Esophagus muscularis mucosa (tissue), 4 donors: ENCODE measurements around the gene KAZN. TPM values are rescaled to one million over a fixed set of nuclear protein-coding genes. Genes with fewer than 3 reads are reported as not detected.

Experiments used
- DNase-seq: peaks from one replicate; pipeline ENCODE4 v3.0.0-alpha.2; 2017; ENCODE audit errors: extremely low spot score
- H3K27ac ChIP-seq, 4 donors: fragments of 200-600 bp; sonication (generic); replicated peaks in 1 of 4; 1 replicate in 3 of 4; 2 replicates in 1 of 4; pipeline ENCODE4 v1.5.1; 2016 to 2019; ENCODE audit warnings: mild to moderate bottlenecking in 1 of 4
- H3K27me3 ChIP-seq, 4 donors: fragments of 200-600 bp; sonication (generic); one replicate each; pipeline versions ENCODE4 v1.5.1 to v1.6.0; 2016 to 2019
- H3K36me3 ChIP-seq, 4 donors: fragments of 200-600 bp; sonication (generic); one replicate each; pipeline ENCODE4 v1.5.1; 2016 to 2019
- H3K4me1 ChIP-seq, 4 donors: fragments of 200-600 bp; sonication (generic); one replicate each; pipeline ENCODE4 v1.5.1; 2016 to 2019
- H3K4me3 ChIP-seq, 4 donors: fragments of 200-600 bp; sonication (generic); 1 replicate in 2 of 4; 2 replicates in 2 of 4; pipeline ENCODE4 v1.5.1; 2016 to 2019; ENCODE audit warnings: mild to moderate bottlenecking in 4 of 4, moderate library complexity in 1 of 4
- H3K9me3 ChIP-seq, 4 donors: fragments of 200-600 bp; sonication (generic); 1 replicate in 3 of 4; 2 replicates in 1 of 4; pipeline ENCODE4 v1.5.1; 2016 to 2019
- CTCF ChIP-seq, 3 experiments: fragments of 200-600 bp in 2 of 3; fragments of 450-650 bp in 1 of 3; sonication (generic) in 2 of 3; IDR thresholded peaks; one replicate each; pipeline ENCODE4 v1.5.1; 2017 to 2019; ENCODE audit warnings: antibody characterized with exemption in 3 of 3, mild to moderate bottlenecking in 2 of 3, moderate library complexity in 1 of 3
- EP300 ChIP-seq: sonication (generic); formaldehyde crosslinking; IDR thresholded peaks from one replicate; pipeline ENCODE4 v1.6.1; 2017; ENCODE audit warnings: antibody characterized with exemption
- POLR2A ChIP-seq: fragments of 450-650 bp; IDR thresholded peaks from one replicate; pipeline ENCODE4 v1.6.1; 2017; ENCODE audit warnings: antibody characterized with exemption, moderate library complexity, mild to moderate bottlenecking, low read depth
- POLR2AphosphoS5 ChIP-seq, 2 donors: sonication (generic); formaldehyde crosslinking; IDR thresholded peaks; one replicate each; pipeline ENCODE4 v1.6.1; 2017; ENCODE audit warnings: antibody characterized with exemption in 2 of 2
- WGBS: methylation state at CpG from one replicate; pipeline ENCODE4 v1.1.5; 2018; 5-methylcytosine and 5-hydroxymethylcytosine counted together
- intact Hi-C: fragments of 100-400 bp; cut with DNase I; formaldehyde crosslinking; loops from one replicate; pipeline ENCODE4 v1.15.1; 2023
- total RNA-seq, 4 donors: library from RNA; depleted of rRNA; stranded (reverse); fragments of >200 nt; gene quantifications; one replicate each; pipeline versions ENCODE4 v1.1.0 to v1.2.1, GENCODE V29; 2016

Gene KAZN
- total RNA-seq, 4 donors from 2014 or later, result 9.9 to 14.1 (median 11.9) TPM

DNA sequence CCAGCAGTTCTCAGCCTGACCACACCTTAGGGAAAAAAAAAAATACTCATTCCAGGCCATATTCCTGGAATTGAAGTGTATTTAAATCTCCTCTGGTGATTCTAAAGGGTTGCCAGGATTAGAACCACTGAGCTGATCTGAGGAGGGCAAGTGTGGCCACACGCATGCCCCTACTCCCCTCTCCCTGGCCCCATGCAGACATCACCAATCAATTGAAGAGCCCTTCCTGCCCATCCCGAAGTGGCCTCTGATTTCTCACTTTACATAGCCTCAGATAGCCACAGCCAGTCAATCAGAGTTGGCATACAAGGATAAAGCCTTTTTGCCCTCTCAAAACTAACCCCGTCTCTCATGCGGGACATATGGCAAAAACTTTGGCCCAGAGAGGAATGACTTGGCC is 470.5 kb downstream of the KAZN start:
- Histone ChIP-seq H3K4me3 (no peak overlapping the region), H3K36me3 (peaks cover 0 to 22% (median 6%) of the 10 kb centered on the region in 4 donors), H3K9me3 (no peaks in the 10 kb centered on the region), H3K27ac (no peak overlapping the region), H3K4me1 (no peaks in the 10 kb centered on the region), H3K27me3 (no peaks in the 10 kb centered on the region)
- DNase-seq, result no peak
- intact Hi-C loops, result no loop called here
- TF ChIP-seq POLR2A, result no peak
- WGBS, result 92% methylated on average over 4 of the region's 4 CpGs

DNA sequence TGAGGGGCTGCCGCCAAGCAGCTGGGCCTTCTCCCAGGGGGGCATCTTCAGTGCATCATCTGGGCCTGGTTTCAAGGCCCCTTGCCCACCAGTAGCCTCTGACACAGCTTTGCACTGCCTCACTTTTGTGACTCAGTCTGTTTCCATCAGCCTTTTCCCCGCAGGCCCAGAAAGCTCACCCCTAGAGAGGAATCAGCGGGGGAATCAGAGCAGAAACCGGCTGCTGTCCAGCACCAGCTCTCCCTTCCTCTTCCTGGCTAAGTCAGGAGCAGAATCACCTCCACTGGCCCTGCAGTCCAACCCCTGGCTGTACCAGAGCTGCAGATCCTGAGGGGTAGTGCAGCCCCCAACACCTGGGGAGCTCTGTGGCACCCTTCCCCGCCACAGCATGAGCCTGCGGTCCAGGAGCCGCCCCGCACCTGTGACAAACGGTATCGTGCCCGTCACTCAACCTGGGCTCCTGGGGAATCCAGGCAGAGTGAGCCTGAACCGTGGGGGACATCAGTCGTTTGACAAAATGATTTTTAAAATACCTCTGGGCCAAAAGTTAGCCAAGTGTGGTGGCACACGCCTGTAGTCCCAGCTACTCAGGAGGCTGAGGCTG is 471.8 kb downstream of the KAZN start:
- Histone ChIP-seq H3K27me3 (no peaks in the 10 kb centered on the region), H3K27ac (no peak overlapping the region), H3K9me3 (no peaks in the 10 kb centered on the region), H3K36me3 (peaks cover 0 to 10% (median 3%) of the 10 kb centered on the region in 4 donors), H3K4me1 (no peaks in the 10 kb centered on the region), H3K4me3 (no peak overlapping the region)
- no peak for DNase-seq
- intact Hi-C loops, result no loop called here
- TF ChIP-seq EP300 (no peak), CTCF (IDR thresholded peaks at IDR 0.05) (no peak), POLR2A (no peak), POLR2AphosphoS5 (IDR thresholded peaks at IDR 0.05) (no peak)
- 95% methylated on average over 6 of the region's 14 CpGs for WGBS

GRCh38 chr1:15071936-15072335 is 473.5 kb downstream of the KAZN start:
- no peaks in the 10 kb centered on the region for H3K36me3 ChIP-seq
- WGBS, result 95% methylated on average over 6 of the region's 6 CpGs
- no peaks in the 10 kb centered on the region for H3K27me3 ChIP-seq
- H3K9me3 ChIP-seq, result no peaks in the 10 kb centered on the region
- H3K4me1 ChIP-seq, result peaks cover 0 to 16% (median 15%) of the 10 kb centered on the region in 4 donors
- H3K4me3 ChIP-seq, result no peak overlapping the region
- no peak overlapping the region for H3K27ac ChIP-seq
- intact Hi-C loops, result no loop called here
- DNase-seq, result no peak
- no peak for TF ChIP-seq CTCF (IDR thresholded peaks at IDR 0.05)
- TF ChIP-seq POLR2AphosphoS5 (IDR thresholded peaks at IDR 0.05), result no peak
- TF ChIP-seq EP300, result no peak
- TF ChIP-seq POLR2A, result no peak

DNA sequence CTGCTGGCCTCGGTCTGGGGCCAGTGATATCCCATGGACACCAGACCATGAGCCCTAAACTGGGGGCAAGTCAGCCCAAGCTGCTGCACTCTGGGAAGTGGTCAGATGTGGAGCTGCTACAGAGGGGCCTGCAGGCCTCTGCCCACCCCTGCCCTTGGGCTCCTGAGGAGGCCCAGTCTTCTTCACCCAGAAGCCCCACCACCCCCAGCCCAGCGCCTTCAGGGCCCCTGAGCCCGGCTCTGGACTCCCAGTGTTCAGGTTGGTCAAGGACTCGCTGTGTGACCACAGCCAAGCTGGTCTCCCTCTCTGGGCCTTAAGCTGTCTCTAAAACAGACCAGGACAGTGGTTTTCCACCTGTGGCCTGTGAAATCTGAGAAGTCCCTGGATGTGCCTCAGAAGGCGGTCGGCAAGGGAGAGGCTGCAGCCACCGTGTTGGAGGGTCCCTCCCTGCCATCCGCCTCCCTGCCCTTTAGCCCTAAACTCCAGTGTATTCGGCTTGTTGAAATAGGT is 475.4 kb downstream of the KAZN start:
- H3K27me3 ChIP-seq, result no peaks in the 10 kb centered on the region
- 86% methylated on average over 8 of the region's 9 CpGs for WGBS
- no peak for DNase-seq
- H3K4me3 ChIP-seq, result no peak overlapping the region
- intact Hi-C loops, result no loop called here
- no peak overlapping the region for H3K27ac ChIP-seq
- TF ChIP-seq EP300 (no peak), CTCF (IDR thresholded peaks at IDR 0.05) (no peak), POLR2AphosphoS5 (IDR thresholded peaks at IDR 0.05) (no peak)
- H3K36me3 ChIP-seq, result no peaks in the 10 kb centered on the region
- H3K4me1 ChIP-seq, result peaks cover 0 to 16% (median 15%) of the 10 kb centered on the region in 4 donors
- H3K9me3 ChIP-seq, result no peaks in the 10 kb centered on the region

DNA sequence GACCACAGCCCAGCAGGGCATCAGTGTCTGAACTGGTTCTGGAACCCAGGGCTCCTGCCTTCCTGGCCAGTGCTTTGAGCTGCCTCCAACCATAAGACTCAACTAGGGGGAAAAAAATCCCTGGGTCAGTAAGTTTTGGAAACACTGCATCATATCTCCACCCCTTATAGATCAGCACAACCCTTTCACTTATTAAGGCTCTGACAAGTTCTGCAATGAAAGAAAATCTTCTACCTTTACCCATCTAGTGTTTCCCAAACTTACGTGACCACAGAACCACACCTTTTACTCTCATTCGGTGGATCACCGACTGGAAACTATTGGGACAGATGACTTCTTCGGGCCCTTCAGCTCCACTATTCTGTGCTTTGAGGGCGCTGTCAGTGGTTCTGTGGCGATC is 476.7 kb downstream of the KAZN start:
- intact Hi-C loops, result no loop called here
- Histone ChIP-seq H3K27me3 (no peaks in the 10 kb centered on the region), H3K9me3 (no peaks in the 10 kb centered on the region), H3K4me1 (peaks cover 0 to 16% (median 15%) of the 10 kb centered on the region in 4 donors), H3K27ac (peak overlapping the region; percentile 52 to 63 (median 57)), H3K36me3 (no peaks in the 10 kb centered on the region), H3K4me3 (no peak overlapping the region)
- no peak for DNase-seq
- 96% methylated on average over 6 of the region's 6 CpGs for WGBS
- no peak for TF ChIP-seq POLR2AphosphoS5 (IDR thresholded peaks at IDR 0.05)
- no peak for TF ChIP-seq POLR2A
- no peak for TF ChIP-seq CTCF (IDR thresholded peaks at IDR 0.05)
- no peak for TF ChIP-seq EP300
